ENCODE results near the gene PRKCE.

Gene PRKCE

DNA sequence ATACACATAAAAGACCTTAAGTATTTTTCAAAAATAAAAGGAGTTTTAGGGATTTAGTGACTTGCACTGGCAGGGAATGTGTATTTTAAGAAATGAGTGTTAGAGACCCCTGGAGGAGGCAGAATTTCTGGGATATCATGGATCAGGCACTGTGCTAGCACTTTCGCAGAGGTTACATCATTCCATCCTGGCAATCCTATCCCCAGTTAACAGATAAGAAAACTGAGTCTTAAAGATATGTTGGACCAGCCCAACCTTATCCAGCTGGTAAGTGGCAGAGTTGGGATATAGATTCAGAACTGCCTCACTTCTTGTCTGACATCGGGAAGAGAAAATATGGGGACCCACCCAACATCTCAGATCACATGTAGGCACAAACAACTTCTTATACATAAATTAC, 485.5 kb downstream of the PRKCE start:
- DNase-seq = no peak

DNA sequence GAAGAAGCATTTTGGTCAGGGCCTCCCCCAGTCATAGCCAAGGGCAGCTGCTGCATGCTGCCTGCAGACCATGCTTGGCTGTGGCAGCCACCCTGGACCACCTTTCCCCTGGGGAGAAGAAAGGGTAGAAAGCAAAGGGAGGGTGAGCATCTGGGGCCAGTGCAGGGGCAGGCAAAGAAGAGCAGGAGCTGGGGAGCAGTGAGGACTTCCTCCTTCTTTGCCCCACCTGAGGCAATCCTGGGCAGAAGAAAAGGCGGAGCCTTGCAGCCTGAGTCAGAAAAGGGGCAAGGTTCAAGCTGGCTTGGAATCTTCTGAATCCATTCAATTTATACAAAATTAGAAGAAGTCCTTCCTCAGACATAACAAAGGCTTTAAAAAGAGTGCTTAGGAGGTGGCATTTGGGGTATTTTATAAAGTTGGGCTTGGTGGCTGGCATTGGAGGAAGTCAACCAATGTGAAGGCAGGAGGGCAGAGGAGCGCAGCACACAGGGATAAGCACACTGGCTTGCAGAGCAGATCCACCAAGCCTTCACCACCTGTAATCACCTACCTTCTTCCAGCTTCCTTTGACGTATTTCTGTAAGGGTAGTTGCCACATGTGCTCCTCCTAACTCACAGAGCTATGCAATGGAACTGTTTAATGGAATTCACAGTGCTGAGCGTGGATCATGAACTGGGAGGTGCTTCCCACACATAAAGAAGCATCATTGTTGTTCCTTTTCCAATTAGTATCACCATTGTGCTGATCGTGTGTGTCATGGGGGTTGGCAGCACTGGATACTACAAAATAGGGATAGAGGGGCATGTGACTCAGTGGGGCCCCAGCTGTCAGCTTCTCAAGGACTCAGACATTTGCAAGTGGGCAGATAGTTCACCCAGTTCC, 491.3 kb downstream of the PRKCE start:
- DNase-seq = no peak

DNA sequence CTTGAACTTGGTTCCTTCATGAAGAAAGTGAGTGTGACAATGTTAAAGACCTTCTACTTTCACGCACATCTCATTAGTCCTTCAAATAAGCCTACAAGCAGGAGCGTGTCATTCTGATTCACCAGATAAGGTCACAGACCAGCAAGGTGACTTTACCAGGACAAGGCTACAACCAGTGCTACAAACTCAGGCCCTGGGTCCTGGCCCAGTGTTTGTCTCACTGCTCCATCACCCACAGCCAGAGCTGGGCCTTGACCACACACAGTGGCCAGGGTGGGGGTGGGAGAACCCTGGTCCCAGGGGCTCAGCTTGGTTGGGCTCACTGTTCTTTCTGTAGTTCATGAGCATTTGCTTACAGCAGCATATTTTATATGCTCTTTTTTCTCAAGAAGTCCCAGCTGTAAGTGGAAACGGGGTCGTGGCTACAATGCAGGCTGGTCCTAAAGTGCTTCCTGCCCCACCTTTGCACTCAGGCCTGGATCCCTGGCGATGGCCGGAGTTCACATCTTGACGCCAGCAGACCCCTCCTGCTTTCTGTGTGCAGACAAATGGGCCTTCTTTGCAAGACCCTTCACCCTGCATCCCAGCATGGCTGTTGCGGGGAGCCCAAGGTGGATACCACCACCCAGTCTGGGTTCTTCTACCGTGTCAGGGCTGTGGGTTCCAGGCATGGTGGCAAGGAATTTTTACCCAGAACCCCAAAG, 492.1 kb downstream of the PRKCE start:
- no peak for DNase-seq

DNA sequence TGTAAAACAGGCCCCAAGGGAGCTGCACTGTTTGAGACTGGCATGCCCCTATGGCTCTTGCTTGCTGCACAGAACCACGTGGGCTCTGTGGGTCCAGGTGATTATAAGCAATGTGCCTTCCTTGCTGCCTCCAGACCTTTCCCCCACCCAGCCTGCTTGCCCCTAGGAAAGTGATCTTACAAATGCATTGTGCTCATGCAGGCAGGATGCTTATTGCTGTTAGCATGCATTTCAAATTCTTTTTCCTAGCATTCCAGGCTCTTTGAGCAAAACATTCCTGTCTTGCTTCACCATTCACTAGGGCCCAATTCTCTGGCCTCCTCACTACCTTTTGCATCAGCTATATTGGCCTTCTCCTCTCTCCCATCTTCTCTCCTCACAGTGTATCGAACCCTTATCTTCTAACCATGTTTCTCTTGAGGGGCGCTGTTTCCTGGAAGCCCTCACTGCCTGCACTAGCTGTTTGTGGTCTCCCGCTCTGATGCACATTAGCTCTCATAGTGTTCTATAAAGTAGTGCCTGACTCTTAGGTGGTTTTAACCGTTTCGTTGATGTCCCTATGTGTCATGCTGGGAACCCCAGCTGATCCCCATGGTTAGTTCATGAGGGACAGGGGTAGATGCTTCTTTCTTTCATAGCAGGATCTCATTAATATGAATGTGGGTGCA, 492.8 kb downstream of the PRKCE start:
- no peak for DNase-seq

DNA sequence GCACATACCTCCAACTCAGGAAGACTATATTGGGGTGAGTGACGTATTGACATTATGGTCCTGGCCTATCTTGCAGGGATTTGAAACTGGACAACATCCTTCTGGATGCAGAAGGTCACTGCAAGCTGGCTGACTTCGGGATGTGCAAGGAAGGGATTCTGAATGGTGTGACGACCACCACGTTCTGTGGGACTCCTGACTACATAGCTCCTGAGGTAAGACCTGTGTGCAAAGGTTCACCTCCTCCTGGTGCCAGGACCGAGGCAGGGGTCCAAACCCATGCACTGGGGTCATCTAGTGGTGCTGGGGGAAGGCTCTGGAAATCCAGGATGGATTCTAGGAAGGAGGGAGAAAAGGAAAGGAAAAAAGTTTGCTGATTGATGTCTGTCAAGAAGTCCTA, 493.5 kb downstream of the PRKCE start:
- no peak for DNase-seq

DNA sequence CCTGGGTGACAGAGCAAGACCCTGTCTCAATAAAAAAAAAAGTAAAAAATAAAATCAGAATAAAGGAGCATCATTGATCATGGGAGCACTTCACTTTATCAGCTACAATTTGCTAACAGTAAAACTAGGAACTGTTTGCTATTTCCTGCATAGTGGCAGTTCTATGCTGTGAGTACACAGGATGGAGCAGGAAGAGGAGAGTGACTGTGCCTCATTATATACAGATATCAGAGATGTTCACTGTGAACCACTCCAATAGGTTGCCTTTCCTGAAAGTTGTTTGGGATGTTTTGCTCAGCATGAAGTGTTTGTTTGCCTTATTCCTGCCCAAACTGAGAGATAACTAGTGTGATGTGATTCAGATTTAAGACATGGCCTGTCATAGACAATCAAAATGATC, 494.4 kb downstream of the PRKCE start:
- DNase-seq = no peak

DNA sequence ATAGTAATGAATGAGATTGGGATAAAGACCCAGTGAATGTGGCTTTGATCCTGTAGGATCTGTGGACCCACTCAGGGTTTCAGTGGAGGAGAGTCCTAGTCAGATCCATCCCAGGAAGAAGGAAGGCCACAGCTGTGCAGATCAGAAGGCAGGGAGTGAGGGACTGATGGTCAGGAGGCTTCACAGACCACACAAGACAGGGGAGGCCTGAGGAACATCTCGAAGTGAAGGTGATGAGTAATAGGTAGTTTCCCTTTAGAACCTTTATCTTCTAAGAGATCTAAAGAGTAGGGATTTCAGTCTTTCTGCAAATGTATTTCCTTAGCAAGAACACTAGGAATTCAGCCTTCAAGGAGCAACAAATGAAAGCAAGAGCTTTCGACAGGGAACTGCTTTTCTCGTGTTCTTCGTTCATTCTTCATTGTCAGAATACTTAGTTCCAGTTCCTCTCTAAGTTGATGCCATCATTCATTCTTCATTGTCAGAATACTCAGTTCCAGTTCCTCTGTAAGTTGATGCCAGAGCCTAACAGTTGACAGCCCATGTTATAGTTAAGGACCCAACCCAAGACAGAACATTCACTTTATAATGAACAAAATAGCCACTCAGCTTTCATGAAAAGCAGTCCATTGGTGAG, 495.5 kb downstream of the PRKCE start:
- DNase-seq = no peak

DNA sequence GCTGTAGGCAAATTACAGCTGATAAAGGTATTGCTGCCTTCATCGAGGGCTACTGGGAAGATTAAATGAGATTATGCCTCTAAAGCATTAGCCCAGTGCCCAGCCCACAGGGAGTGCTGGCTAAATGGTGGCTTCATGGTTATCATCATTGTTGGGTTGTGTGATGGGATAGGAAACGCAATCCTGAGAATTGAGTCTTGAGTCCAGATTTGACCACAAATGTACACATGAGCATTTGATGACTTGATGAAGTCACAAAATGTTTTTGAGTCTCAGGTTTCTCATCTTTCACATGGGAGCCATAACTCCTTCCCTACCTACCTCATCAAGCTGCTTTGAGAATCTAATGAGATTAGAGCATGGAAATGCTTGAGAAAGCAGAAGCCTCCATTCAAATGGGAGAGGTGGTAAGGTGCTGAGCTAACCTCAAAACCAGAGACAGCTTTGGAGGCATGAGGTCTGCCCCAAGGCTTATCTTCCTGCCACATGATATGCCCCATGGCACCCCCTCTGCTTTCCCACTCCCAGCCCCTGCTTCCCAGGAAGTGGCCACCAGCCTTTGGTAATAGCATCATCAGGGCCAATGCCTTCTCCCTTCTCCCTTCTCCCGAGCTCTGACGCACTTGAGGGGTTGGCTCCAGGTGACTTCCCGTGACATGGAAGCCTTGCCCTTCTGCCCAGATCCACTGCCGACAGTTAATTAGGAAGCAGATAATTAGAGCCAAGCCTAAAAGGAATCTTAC, 496.3 kb downstream of the PRKCE start:
- no peak for DNase-seq

DNA sequence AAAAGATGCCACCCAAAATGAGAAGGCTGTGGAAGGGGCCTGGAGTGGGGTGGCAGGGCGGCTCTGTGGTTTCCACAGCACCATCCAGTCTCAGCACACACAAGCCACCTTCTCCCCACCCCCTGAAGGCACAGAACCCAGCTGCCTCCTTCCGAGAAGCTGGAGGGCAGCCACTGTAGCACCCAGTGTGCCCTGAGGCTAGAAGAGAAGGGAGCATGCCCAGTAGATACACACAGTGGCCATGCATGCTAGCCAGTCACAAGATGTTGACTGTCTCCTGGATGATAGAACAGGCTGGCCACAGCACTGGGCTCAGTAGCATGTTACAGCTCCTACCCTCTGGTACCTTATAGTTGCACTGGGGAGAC, 496.9 kb downstream of the PRKCE start:
- DNase-seq = no peak

DNA sequence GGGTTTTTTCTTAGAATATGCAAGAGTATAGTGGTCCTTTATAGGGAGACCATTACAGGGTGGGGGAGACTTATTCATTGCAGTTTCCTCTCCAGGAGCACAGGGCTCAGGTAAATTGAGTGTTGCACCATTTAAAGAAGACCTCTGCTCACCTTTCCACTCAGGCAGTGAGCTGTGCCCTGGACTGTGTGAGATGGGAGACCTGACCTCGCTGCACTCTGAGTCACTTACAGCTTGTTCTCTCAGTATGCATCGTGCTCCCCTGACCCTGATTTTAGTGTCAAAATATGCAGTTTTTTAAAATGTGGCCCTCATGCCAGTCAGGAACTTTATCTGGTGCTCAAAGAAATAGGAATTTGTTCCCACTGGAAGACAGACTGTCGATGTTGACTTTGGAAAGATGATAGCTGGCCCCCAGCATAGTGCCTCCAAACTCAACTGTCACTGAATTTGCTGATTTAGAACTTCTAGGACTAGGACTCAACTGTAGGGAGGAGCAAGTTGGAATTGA, 499.0 kb downstream of the PRKCE start:
- no peak for DNase-seq

DNA sequence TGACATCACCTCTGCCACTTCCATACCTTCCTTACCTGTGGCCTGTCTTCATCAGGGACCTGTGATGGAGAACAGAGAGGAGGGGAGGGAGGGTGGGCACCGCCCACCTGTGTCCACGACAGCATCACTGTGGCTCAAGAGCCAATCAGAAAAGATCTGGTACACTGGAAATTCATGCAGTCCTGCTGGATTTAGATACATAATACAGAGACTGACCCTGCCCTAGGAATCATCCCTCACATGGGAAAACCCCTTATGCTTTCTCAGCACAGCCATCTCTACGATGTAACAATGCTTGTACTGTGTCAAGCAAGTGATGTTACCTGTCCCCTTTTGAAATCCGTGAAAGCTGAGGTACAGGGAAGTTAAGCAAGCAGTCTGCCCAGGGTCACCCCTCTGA, 500.1 kb downstream of the PRKCE start:
- no peak for DNase-seq

DNA sequence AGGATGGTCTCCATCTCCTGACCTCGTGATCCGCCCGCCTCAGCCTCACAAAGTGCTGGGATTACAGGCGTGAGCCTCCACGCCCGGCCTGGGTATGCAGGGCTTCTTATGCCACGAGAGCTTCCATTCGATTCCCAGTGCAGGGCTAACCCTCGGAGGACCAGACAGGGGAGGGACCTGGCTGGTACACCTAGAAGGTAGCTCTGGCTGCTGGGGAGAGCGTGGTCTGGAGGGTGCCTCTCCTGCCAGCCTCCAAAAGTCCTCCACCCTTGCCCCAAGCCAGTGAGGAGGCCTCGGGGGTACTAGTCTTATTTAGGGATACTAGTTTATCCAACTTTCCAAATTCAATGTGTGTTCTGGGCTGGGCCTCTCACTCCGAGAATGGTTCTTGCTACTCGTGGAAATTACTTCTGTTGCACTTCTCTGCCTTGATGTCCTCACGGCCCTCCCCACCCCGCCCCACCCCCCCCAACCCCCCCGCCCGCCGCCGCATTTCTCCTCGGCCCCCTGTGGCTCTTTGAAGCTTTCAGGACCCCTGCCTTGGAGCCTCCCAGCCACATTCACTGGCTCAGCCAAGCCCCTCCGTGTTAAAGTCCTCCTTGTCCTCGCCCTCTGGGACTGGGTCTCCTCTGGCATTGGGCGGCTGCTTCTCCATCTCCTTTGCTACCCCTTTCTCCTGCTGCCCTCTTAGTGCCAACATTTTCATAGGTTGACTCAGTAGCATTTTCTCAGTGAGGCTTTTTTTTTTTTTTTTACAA, 502.7 kb downstream of the PRKCE start:
- no peak for DNase-seq

DNA sequence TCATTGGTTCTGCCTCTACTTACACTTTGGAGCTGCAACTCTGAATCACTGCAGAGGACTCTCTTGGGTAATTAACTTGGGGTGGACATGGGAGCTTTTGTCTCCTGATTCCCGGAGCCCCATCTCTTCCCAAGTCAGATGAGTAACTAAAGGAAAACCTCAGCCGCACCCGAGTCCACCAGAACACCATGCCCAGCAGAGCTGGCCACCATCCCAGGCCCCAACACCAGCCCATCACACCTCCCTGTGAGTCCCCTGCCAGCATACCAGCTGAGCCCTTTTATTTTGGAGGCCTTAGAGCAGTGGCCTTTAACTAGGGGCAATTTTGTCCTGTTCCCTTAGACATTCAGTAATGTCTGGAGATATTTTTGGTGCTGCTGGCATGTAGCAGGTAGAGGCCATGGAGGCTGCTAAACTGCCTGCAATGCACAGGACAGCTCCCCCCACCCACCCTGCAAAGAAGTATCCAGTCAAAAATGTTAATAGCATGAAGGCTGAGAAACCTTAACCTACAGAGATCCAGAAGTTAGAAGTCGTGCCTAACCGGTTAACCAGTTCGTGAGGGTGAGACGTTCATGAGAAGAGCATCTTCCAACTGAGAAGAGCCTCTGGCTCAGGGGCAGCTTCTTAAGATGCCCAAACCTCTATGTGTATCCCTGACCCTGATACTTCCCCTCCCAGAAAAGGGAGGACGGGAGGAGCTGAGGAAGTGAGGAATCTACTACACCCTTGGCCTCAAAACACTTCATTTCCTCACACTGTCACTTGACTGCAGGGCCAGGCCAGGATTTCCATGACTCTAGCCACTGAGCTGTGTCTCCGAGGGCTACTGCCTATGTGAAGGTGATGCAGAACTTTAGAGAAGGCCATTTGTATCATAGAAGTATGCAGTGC, 505.8 kb downstream of the PRKCE start:
- no peak for DNase-seq

DNA sequence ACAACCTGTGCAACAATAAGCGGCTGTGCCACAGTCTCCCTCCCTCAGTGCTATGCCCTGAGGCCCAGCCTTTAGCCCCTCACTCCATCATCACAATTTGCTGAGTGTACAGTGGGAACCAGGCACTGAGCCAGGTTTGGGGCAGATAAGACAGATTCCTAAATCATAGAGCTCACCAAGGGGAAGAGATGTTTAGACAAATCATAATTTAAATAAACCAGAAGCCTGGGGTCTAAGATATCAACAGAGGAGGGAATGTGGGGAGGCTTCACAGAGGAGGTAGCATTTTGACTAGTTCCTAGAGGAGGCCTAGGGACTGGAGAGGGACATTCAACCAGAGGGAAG, 506.5 kb downstream of the PRKCE start:
- DNase-seq = no peak

DNA sequence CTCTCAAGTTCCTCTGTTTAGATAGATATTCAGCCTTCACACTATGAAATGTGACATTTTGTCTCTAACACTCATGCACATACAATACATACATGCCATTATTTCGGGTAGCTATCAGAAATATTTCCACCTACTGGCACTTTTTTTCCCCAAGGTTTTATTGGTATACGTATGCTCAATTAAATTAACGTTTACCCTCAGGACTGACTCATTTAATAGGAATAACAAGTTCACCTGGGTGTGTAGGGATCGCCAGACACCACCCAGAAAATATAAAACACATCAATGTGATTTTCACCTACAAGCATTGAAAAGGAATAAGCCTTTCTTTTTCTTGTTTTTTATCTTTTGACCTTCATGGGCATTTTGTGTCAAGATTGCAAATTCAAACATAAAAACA, 507.2 kb downstream of the PRKCE start:
- DNase-seq = no peak

DNA sequence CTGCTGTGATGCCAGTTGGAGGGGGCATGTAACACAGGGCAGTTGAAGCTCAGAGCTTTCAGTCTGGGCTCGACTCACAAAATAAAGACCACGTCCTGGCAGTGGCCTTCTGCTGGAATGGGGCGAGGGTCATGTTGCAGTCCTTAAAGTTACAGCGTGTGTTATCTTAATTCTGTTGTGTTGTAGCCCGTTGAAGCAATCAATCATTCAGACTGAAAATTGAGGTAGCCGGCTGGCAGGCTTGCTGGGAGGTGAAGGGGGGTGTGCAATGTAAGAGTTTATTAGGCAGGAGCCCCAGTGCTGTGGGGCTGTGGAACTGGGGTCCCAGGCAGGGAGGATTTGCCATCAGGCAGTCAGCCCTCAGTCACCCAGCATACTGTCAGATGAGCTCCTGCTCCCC, 508.9 kb downstream of the PRKCE start:
- no peak for DNase-seq

DNA sequence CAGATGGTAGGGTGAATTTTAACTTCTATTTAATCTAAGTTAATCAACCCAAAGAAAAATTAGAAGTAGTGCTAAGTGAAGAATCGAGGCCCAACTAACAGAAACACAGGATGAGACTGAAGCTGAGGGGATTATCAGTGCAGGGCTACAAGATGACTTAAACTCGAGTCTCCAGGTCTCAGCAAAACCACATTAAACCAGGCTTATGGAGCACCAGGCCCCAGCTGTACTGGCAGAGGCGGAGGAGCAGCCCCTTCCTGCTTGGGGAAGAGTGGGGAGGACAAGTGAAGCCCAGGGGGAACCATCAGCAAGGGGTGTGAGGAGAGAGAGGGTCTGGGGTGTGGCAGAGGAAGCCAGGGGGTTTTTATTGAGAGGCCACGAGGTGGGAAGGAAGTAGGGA, 509.8 kb downstream of the PRKCE start:
- no peak for DNase-seq

DNA sequence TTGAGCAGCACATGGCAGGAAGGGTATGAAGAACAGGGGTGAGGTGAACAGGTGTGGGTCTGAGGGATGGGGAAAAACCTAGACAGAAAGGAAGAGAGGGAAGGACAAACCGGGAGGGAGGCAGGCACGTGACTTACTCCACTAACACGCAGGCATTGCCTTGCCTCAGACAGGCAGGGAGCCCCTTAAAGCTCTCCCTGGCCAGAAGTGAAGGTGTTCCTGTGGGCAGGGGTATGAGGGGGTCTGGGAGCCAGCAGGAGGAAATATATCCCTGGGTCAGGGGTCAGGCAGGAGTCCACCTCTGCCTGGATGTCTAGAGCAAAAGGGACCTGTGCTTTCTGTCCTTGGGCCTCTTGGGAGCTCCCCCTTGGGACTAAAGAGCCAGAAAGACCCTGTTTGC, 510.4 kb downstream of the PRKCE start:
- no peak for DNase-seq

DNA sequence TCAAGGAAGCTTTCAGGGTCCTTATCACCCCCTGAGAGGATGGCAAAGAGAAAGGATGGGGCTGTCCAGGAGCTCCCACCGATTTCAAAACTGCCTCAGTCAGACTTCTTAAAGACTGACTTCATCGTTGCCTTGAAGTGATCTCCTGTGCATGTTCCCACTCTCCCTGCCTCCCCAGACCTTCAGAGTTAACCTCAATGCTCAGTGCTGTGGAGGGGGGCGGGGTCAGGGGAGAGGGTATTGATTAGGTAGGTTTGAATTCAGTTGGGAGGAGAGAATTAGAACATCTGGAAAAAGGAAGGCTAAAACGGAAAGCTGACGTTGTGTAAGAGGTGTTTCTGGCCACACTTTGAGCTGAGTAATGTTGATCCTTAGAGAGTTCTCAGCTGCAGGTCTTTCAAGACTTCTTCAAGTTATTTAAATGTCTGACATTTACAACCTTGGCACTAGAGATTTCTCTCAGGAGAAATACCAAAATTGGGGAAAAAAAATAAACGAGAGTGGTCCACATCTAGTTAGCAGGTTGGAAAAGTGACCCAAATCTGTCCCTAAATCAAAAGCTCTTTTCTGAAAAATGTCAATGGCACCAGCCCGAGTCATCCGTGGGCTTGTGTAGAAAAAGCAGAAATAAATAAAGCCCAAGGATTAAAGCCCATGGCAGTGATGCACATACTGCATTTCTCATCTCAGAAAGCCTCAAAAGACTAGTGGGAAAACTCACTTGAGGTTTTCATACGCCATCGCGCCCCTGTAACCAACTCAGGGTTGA, 511.0 kb downstream of the PRKCE start:
- DNase-seq = no peak

DNA sequence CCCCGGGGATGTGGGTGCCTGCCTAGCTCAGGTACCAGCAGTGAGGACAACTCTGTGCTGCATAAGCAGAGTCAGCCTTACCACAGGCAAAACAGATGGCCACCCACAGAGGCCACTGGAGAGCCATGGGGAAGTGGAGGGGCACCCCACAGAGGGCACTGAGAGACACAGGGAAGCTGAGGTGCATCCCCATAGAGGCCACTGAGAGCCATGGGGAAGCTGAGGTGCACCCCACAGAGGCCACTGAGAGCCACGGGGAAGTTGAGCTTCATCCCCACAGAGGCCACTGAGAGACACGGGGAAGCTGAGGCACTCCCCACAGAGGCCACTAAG, 511.6 kb downstream of the PRKCE start:
- DNase-seq = no peak
